Stimulated activated CD4-positive, alpha-beta T cell treated with anti-CD3 and anti-CD28 coated beads, Interleukin-12 subunit alpha, Interleukin-12 subunit beta, amount 100 ng/mL, for 24 hours (primary cell): ENCODE data around the gene SLAMF7.
"Not testable (repeated sequence)": the region's sequence is repeated elsewhere in the genome, so short reads cannot be mapped to it uniquely, and the experiment has no call there.

Source experiments
- DNase-seq, 2 experiments: peaks; one replicate each; pipeline ENCODE4 v3.0.0-alpha.2; 2020; ENCODE audit warnings: low read depth in 2 of 2

The SLAMF7 gene

GRCh38 chr1:160774886-160775719 lies 36.1 kb downstream of the SLAMF7 start:
- DNase-seq, result no peak

- DNase-seq, result no peak
Measured at GRCh38 chr1:160776178-160776577, 37.1 kb downstream of the SLAMF7 start.

GRCh38 chr1:160777486-160778089 lies 38.5 kb downstream of the SLAMF7 start:
- DNase-seq, result peak in 1 of 2 experiments; percentile 34

- DNase-seq, result no peak
Measured at GRCh38 chr1:160778976-160779375, 39.9 kb downstream of the SLAMF7 start.

GRCh38 chr1:160779626-160780397 lies 40.8 kb downstream of the SLAMF7 start:
- peak in 1 of 2 experiments; percentile 37 for DNase-seq

GRCh38 chr1:160780398-160780755 lies 41.3 kb downstream of the SLAMF7 start:
- DNase-seq, result no peak

- no peak for DNase-seq
Measured at GRCh38 chr1:160781186-160781766, 42.2 kb downstream of the SLAMF7 start.

- DNase-seq, result no peak
Measured at GRCh38 chr1:160781914-160782689, 43.1 kb downstream of the SLAMF7 start.

- DNase-seq, result not testable (repeated sequence)
Measured at GRCh38 chr1:160782988-160783765, 44.1 kb downstream of the SLAMF7 start.

GRCh38 chr1:160789051-160789701 lies 50.1 kb downstream of the SLAMF7 start:
- no peak for DNase-seq

GRCh38 chr1:160789702-160790611 lies 50.9 kb downstream of the SLAMF7 start:
- no peak for DNase-seq

GRCh38 chr1:160794376-160794775 lies 55.3 kb downstream of the SLAMF7 start:
- no peak for DNase-seq

GRCh38 chr1:160795951-160796383 lies 56.9 kb downstream of the SLAMF7 start, which contains the start of gene LY9:
TSS of gene LY9 (plus strand) at chr1:160796174. CDS start at chr1:160796188, 14 bp downstream.
- DNase-seq, result peak; percentile 55 to 61

- no peak for DNase-seq
Measured at GRCh38 chr1:160797271-160797709, 58.2 kb downstream of the SLAMF7 start.

GRCh38 chr1:160797861-160798273 lies 58.8 kb downstream of the SLAMF7 start:
- peak; percentile 17 to 40 for DNase-seq

- no peak for DNase-seq
Measured at GRCh38 chr1:160798439-160798838, 59.4 kb downstream of the SLAMF7 start.

- no peak for DNase-seq
Measured at GRCh38 chr1:160799641-160800040, 60.6 kb downstream of the SLAMF7 start.

GRCh38 chr1:160800142-160800541 lies 61.1 kb downstream of the SLAMF7 start:
- DNase-seq, result no peak
